Measurements from ENCODE around the gene MCUR1. TPM values are rescaled to one million over a fixed set of nuclear protein-coding genes. Genes with fewer than 3 reads are reported as not detected.

MCUR1 gene
- total and polyA plus RNA-seq, 9 of the 15 experiments (the other 6 are each of a cell fraction or from before 2014, with no cell fraction given) = 5.1 to 60.2 (median 41.4) TPM

GRCh38 chr6:13848522-13849150 lies 34.3 kb upstream of the MCUR1 start:
- no peaks in the 10 kb centered on the region for H3K36me3 ChIP-seq (ENCODE audit: control insufficient read depth, insufficient read depth, low read length)
- no peak overlapping the region for H2AFZ ChIP-seq (ENCODE audit: low read depth, low read length)
- ATAC-seq (no peak), FAIRE-seq (no peak), DNase-seq (ENCODE audit: extremely low read depth in 1 of 4, low spot score in 3 of 4) (no peak)
- H3K4me3 ChIP-seq = no peak overlapping the region
- H3K9ac ChIP-seq (ENCODE audit: insufficient read depth in 1 of 2, low read depth in 2 of 2, low read length in 2 of 2) = no peak overlapping the region
- H3K9me1 ChIP-seq (ENCODE audit: control insufficient read depth, insufficient read depth, low read length) = no peaks in the 10 kb centered on the region
- no peaks in the 10 kb centered on the region for H3K9me3 ChIP-seq (replicated peaks; ENCODE audit: control insufficient read depth, insufficient read depth, low read depth, low read length)
- no peaks in the 10 kb centered on the region for H3K79me2 ChIP-seq (ENCODE audit: control insufficient read depth, insufficient read depth, low read length)
- H4K20me1 ChIP-seq (replicated peaks; ENCODE audit: control insufficient read depth, insufficient read depth, low read length) = no peaks in the 10 kb centered on the region
- in situ Hi-C loops (cut with MboI) (no loop called here), intact Hi-C loops (cut with micrococcal nuclease) (loop anchor here (1.0 kb wide), 1 partner anchor 53 kb away; no protein-coding TSS in a partner anchor)
- BruUV-seq (replicated peaks) = no TSS peak
- H3K27me3 ChIP-seq (ENCODE audit: control insufficient read depth in 2 of 2, insufficient read depth in 2 of 2, low read length in 2 of 2) = no peaks in the 10 kb centered on the region
- ChIA-PET CTCF (ENCODE audit: low intra/inter-chr PET ratio) (no interaction called here), POLR2A (interaction anchor here (1.1 to 1.5 kb wide), 2 partner anchors 14 to 22 kb away, joined by 3 to 4 read pairs; no protein-coding TSS in a partner anchor)
- TF ChIP-seq MCM3 (IDR thresholded peaks at IDR 0.05) (peak; percentile 23; the same call in 1 of the 2 replicates), HIVEP1 (CRISPR knock-in tag; IDR thresholded peaks at IDR 0.05) (no peak)
- no peaks in the 10 kb centered on the region for H3K4me1 ChIP-seq (replicated peaks in 1 of 2; ENCODE audit: control insufficient read depth in 2 of 2, insufficient read depth in 2 of 2, low read length in 2 of 2)
- no peak overlapping the region for H3K4me2 ChIP-seq (ENCODE audit: insufficient read depth, low read length)
- 42% methylated on average over 5 of the region's 5 CpGs for WGBS (ENCODE audit: insufficient coverage, low coverage, missing lambda C conversion rate)
- H3K27ac ChIP-seq (ENCODE audit: extremely low read depth, low read depth, low read length) = no peak overlapping the region

- Histone ChIP-seq H3K4me3 (no peak overlapping the region), H3K4me1 (replicated peaks in 1 of 2; ENCODE audit: control insufficient read depth in 2 of 2, insufficient read depth in 2 of 2, low read length in 2 of 2) (no peaks in the 10 kb centered on the region), H3K27me3 (ENCODE audit: control insufficient read depth in 2 of 2, insufficient read depth in 2 of 2, low read length in 2 of 2) (no peaks in the 10 kb centered on the region), H3K9ac (ENCODE audit: insufficient read depth in 1 of 2, low read depth in 2 of 2, low read length in 2 of 2) (no peak overlapping the region), H3K4me2 (ENCODE audit: insufficient read depth, low read length) (no peak overlapping the region), H2AFZ (ENCODE audit: low read depth, low read length) (peak overlapping the region; percentile 50), H3K79me2 (ENCODE audit: control insufficient read depth, insufficient read depth, low read length) (no peaks in the 10 kb centered on the region), H3K9me1 (ENCODE audit: control insufficient read depth, insufficient read depth, low read length) (no peaks in the 10 kb centered on the region), H3K9me3 (replicated peaks; ENCODE audit: control insufficient read depth, insufficient read depth, low read depth, low read length) (no peaks in the 10 kb centered on the region), H3K27ac (ENCODE audit: extremely low read depth, low read depth, low read length) (no peak overlapping the region), H4K20me1 (replicated peaks; ENCODE audit: control insufficient read depth, insufficient read depth, low read length) (no peaks in the 10 kb centered on the region), H3K36me3 (ENCODE audit: control insufficient read depth, insufficient read depth, low read length) (no peaks in the 10 kb centered on the region)
- WGBS (ENCODE audit: insufficient coverage, low coverage, missing lambda C conversion rate) = 46% methylated on average over 11 of the region's 11 CpGs
- BruUV-seq (replicated peaks) = no TSS peak
- TF ChIP-seq ZFPM2 (CRISPR knock-in tag; IDR thresholded peaks at IDR 0.05) (no peak), ZSCAN32 (CRISPR knock-in tag; IDR thresholded peaks at IDR 0.05) (no peak), HOMEZ (CRISPR knock-in tag; IDR thresholded peaks at IDR 0.05) (no peak)
- CTCF ChIA-PET (ENCODE audit: low intra/inter-chr PET ratio) = no interaction called here
- in situ Hi-C loops (cut with MboI) = no loop called here
- ATAC-seq = no peak
- FAIRE-seq = no peak
- intact Hi-C loops (cut with micrococcal nuclease) = loop anchor here (1.0 kb wide), 1 partner anchor 52 kb away; no protein-coding TSS in a partner anchor
- DNase-seq (ENCODE audit: extremely low read depth in 1 of 4, low spot score in 3 of 4) = no peak
- POLR2A ChIA-PET = no interaction called here
These were observed 33.1 kb upstream of the MCUR1 start for GRCh38 chr6:13847326-13848050.

All from K562 (cell line).